NCI-H187 (cell line): ENCODE data around the gene COL4A1.

Experiments used
- DNase-seq, 2 experiments: peaks; one replicate each; lab custom pipeline; 2025; lab: John Stamatoyannopoulos, UW

The COL4A1 gene

GRCh38 chr13:110308656-110309359 lies 1.9 kb upstream of the COL4A1 start:
- no peak for DNase-seq

GRCh38 chr13:110307767-110308655 lies 1.1 kb upstream of the COL4A1 start:
- DNase-seq = no peak

- no peak for DNase-seq
Measured at GRCh38 chr13:110306340-110306959, 507 bp downstream of the COL4A1 start.

- no peak for DNase-seq
Measured at GRCh38 chr13:110305949-110306339, 1.0 kb downstream of the COL4A1 start.

- no peak for DNase-seq
Measured at GRCh38 chr13:110305544-110305943, 1.4 kb downstream of the COL4A1 start.

GRCh38 chr13:110305001-110305400 lies 2.0 kb downstream of the COL4A1 start:
- DNase-seq = no peak

GRCh38 chr13:110304256-110304655 lies 2.7 kb downstream of the COL4A1 start:
- DNase-seq = no peak

- no peak for DNase-seq
Measured at GRCh38 chr13:110303644-110304043, 3.3 kb downstream of the COL4A1 start.

GRCh38 chr13:110302997-110303396 lies 4.0 kb downstream of the COL4A1 start:
- no peak for DNase-seq

GRCh38 chr13:110301606-110302553 lies 5.1 kb downstream of the COL4A1 start:
- no peak for DNase-seq

GRCh38 chr13:110301083-110301482 lies 5.9 kb downstream of the COL4A1 start:
- DNase-seq = no peak

GRCh38 chr13:110300090-110300815 lies 6.7 kb downstream of the COL4A1 start:
- no peak for DNase-seq

GRCh38 chr13:110299283-110299840 lies 7.6 kb downstream of the COL4A1 start:
- no peak for DNase-seq

- no peak for DNase-seq
Measured at GRCh38 chr13:110298505-110299282, 8.3 kb downstream of the COL4A1 start.

GRCh38 chr13:110297766-110298504 lies 9.0 kb downstream of the COL4A1 start:
- no peak for DNase-seq

- no peak for DNase-seq
Measured at GRCh38 chr13:110297011-110297410, 9.9 kb downstream of the COL4A1 start.

GRCh38 chr13:110294622-110295021 lies 12.3 kb downstream of the COL4A1 start:
- no peak for DNase-seq

GRCh38 chr13:110294146-110294545 lies 12.8 kb downstream of the COL4A1 start:
- DNase-seq = no peak

- no peak for DNase-seq
Measured at GRCh38 chr13:110293649-110294048, 13.3 kb downstream of the COL4A1 start.
